Vagina (tissue), 2 donors: Measurements from ENCODE around the gene USP34. TPM values are rescaled to one million over a fixed set of nuclear protein-coding genes. Genes with fewer than 3 reads are reported as not detected.

ENCODE experiments used
- DNase-seq, 2 donors: peaks; one replicate each; pipeline ENCODE4 v3.0.0-alpha.2; 2017; ENCODE audit errors: extremely low spot score in 2 of 2
- H3K27ac ChIP-seq: fragments of 200-600 bp; sonication (generic); one replicate; pipeline ENCODE4 v1.5.1; 2019
- H3K27me3 ChIP-seq: fragments of 200-600 bp; sonication (generic); one replicate; pipeline ENCODE4 v1.5.1; 2019
- H3K36me3 ChIP-seq, 2 donors: fragments of 200-600 bp; sonication (generic); one replicate each; pipeline ENCODE4 v1.5.1; 2017 to 2019
- H3K4me1 ChIP-seq: fragments of 200-600 bp; sonication (generic); one replicate; pipeline ENCODE4 v1.5.1; 2019
- H3K4me3 ChIP-seq, 2 donors: fragments of 200-600 bp; sonication (generic); 1 replicate in 1 of 2; 2 replicates in 1 of 2; pipeline ENCODE4 v1.5.1; 2016 to 2019
- H3K9me3 ChIP-seq: fragments of 200-600 bp; sonication (generic); one replicate; pipeline ENCODE4 v1.5.1; 2019
- POLR2A ChIP-seq, 2 donors: fragments of 450-650 bp; IDR thresholded peaks; one replicate each; pipeline ENCODE4 v1.6.1; 2017; ENCODE audit warnings: antibody characterized with exemption in 2 of 2, mild to moderate bottlenecking in 2 of 2, moderate library complexity in 2 of 2
- POLR2AphosphoS5 ChIP-seq, 2 donors: sonication (generic); formaldehyde crosslinking; IDR thresholded peaks; one replicate each; pipeline ENCODE4 v1.9.0; 2017; ENCODE audit warnings: antibody characterized with exemption in 2 of 2, mild to moderate bottlenecking in 2 of 2, low read depth in 1 of 2; ENCODE audit not compliant: insufficient read depth in 1 of 2
- intact Hi-C: fragments of 100-400 bp; cut with DNase I; formaldehyde crosslinking; loops from one replicate; pipeline ENCODE4 v1.15.1; 2023
- total RNA-seq: library from RNA; depleted of rRNA; stranded (reverse); fragments of >200 nt; gene quantifications from one replicate; pipeline ENCODE4 v1.2.3, GENCODE V29; 2016
- TF ChIP-seq, protein P1 (sequence below), 3 experiments: fragments of 450-650 bp in 2 of 3; fragments of 200-600 bp in 1 of 3; sonication (generic) in 1 of 3; IDR thresholded peaks; one replicate each; pipeline ENCODE4 v1.5.1; 2017 to 2019; ENCODE audit warnings: antibody characterized with exemption in 3 of 3, mild to moderate bottlenecking in 2 of 3, moderate library complexity in 2 of 3

USP34 gene
- total RNA-seq, 1 donor from 2014 or later = 117 TPM

DNA sequence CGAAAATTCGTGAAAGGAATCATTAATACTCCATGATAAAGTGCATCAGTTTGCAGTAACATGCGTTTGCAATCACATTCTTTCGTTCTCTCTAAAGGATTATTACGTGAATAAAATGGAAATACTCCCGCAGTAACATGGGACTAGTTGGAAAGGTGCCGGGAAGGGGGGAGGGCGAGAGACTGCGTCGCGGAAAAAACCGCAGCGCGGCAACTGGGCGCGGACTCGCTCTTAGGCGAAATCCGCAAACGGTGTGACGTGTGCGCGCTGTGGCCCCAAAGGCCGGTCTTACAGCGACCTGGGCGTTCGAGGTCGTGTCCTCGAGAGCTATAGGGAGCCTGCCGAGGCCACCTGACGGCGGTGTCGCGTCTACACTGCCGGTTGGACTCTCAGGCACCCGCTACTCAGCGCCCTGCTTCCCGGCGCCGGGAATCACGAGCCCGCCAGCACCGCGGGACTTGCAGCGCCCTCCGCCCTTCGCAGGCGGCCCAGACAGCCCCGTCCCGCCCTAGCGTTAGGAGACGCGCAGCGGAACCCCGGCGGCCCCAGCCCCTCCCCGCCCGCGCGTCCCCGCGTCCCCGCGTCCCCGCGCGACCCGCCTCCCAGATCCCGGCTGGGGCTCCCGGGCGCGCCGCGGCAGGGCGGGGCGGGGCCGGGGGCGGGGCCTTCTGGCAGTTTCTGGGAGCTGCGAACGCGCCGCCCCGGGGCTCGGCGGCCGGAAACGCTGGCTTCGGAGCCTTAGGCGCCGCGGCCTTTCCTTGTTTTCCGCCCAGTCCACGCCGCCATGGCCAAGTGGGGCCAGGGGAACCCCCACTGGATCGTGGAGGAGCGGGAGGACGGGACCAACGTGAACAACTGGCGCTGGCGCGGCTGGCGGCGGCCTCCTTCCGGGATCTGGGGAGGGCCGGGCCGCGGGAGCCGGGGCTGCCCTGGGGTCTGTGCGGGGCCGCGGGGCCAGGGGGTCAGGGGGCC is 293.8 kb downstream of the USP34 start:
- DNase-seq = peak in 1 of 2 donors; percentile 95
- H3K4me3 ChIP-seq = peak overlapping the region; percentile 76 to 98
- peaks cover 42% of the 10 kb centered on the region for H3K4me1 ChIP-seq
- H3K36me3 ChIP-seq = peaks cover 0 to 17% of the 10 kb centered on the region in 2 donors
- no peaks in the 10 kb centered on the region for H3K9me3 ChIP-seq
- TF ChIP-seq POLR2A (IDR thresholded peaks at IDR 0.05) (peak in 1 of 2 donors; percentile 79), POLR2AphosphoS5 (IDR thresholded peaks at IDR 0.05; ENCODE audit: insufficient read depth in 1 of 2, low read depth in 1 of 2) (peak; percentile 57 to 95)
- TF ChIP-seq, protein P1, sequence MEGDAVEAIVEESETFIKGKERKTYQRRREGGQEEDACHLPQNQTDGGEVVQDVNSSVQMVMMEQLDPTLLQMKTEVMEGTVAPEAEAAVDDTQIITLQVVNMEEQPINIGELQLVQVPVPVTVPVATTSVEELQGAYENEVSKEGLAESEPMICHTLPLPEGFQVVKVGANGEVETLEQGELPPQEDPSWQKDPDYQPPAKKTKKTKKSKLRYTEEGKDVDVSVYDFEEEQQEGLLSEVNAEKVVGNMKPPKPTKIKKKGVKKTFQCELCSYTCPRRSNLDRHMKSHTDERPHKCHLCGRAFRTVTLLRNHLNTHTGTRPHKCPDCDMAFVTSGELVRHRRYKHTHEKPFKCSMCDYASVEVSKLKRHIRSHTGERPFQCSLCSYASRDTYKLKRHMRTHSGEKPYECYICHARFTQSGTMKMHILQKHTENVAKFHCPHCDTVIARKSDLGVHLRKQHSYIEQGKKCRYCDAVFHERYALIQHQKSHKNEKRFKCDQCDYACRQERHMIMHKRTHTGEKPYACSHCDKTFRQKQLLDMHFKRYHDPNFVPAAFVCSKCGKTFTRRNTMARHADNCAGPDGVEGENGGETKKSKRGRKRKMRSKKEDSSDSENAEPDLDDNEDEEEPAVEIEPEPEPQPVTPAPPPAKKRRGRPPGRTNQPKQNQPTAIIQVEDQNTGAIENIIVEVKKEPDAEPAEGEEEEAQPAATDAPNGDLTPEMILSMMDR (IDR thresholded peaks at IDR 0.05) = no peak
- intact Hi-C loops = loop anchor here (10.0 kb wide), 1 partner anchor 292 kb away; the partner anchor contains the start of gene REL
- H3K27ac ChIP-seq = peak overlapping the region; percentile 100
- no peaks in the 10 kb centered on the region for H3K27me3 ChIP-seq

DNA sequence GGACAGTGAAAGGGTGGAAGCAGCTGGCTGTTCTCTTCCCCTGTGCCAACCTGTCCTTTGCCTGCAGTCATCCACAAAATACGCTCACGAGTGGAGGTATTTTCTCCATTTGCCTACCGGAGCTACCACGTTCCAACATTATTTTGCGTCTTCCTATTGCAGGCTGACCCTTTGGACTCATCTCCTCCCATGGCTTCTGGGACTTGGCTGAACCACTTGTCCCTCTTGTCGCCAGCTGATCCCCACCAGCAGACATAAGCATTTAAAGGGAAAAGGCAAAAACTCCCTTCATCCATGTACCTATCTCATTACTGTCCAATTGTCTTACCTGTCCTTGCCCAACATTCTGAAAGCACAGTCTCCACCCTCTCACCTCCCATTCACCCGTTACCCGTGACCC is 295.9 kb downstream of the USP34 start:
- Histone ChIP-seq H3K27ac (no peak overlapping the region), H3K4me3 (no peak overlapping the region), H3K9me3 (no peaks in the 10 kb centered on the region), H3K36me3 (no peaks in the 10 kb centered on the region), H3K27me3 (no peaks in the 10 kb centered on the region), H3K4me1 (peaks cover 21% of the 10 kb centered on the region)
- no peak for DNase-seq
- intact Hi-C loops = loop anchor here (10.0 kb wide), 1 partner anchor 290 kb away; the partner anchor contains the start of gene REL
- TF ChIP-seq POLR2AphosphoS5 (IDR thresholded peaks at IDR 0.05; ENCODE audit: insufficient read depth in 1 of 2, low read depth in 1 of 2) = no peak
- TF ChIP-seq, protein P1 (IDR thresholded peaks at IDR 0.05) = no peak
- no peak for TF ChIP-seq POLR2A (IDR thresholded peaks at IDR 0.05)

DNA sequence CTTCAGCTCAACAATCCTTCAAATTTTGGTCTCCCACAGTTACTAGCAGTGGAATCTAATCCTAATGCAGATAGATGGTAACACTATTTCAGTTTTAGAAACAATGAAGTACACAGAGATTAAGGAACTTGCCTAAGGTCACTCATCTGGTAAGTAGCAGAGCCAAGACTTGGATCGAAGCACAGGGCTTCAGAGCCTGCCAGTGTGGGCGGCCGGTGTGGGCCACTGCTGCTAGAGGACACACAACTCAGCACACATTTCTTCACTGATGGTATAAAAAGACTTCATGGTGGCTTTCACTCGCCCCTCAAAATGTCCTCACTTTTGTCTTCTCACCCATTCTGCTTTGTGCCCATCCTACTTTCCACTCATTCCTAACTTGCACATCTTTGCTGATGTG is 297.8 kb downstream of the USP34 start:
- no peaks in the 10 kb centered on the region for H3K36me3 ChIP-seq
- H3K27ac ChIP-seq = no peak overlapping the region
- intact Hi-C loops = loop anchor here (10.0 kb wide), 1 partner anchor 288 kb away; the partner anchor contains the start of gene REL
- peaks cover 2% of the 10 kb centered on the region for H3K4me1 ChIP-seq
- DNase-seq = no peak
- H3K27me3 ChIP-seq = no peaks in the 10 kb centered on the region
- TF ChIP-seq, protein P1 (IDR thresholded peaks at IDR 0.05) = no peak
- no peak for TF ChIP-seq POLR2A (IDR thresholded peaks at IDR 0.05)
- no peak for TF ChIP-seq POLR2AphosphoS5 (IDR thresholded peaks at IDR 0.05; ENCODE audit: insufficient read depth in 1 of 2, low read depth in 1 of 2)
- H3K4me3 ChIP-seq = no peak overlapping the region
- H3K9me3 ChIP-seq = no peaks in the 10 kb centered on the region

DNA sequence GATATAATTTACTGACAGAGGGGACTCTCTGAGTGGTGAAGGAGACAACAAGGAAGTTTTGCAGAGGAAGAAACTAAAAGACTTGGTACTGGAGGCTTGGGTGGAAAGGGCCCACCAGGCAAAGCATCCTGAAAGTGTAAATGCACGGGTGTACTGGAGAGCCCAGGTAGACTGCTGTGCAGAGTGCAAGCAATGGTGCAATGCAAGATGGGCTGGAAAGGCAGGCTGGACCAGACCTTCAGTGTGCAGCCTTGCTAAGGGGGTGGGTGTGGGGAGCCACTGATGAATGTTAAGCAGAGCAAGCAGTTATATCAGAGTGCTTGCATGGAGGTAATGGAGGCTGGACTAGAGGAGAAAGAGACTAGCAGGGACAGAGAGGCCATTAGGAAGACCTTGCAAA is 298.2 kb downstream of the USP34 start:
- Histone ChIP-seq H3K27ac (no peak overlapping the region), H3K4me1 (no peaks in the 10 kb centered on the region), H3K36me3 (no peaks in the 10 kb centered on the region), H3K9me3 (no peaks in the 10 kb centered on the region), H3K27me3 (no peaks in the 10 kb centered on the region), H3K4me3 (no peak overlapping the region)
- no peak for TF ChIP-seq POLR2AphosphoS5 (IDR thresholded peaks at IDR 0.05; ENCODE audit: insufficient read depth in 1 of 2, low read depth in 1 of 2)
- no peak for TF ChIP-seq POLR2A (IDR thresholded peaks at IDR 0.05)
- TF ChIP-seq, protein P1 (IDR thresholded peaks at IDR 0.05) = no peak
- no peak for DNase-seq
- intact Hi-C loops = loop anchor here (10.0 kb wide), 1 partner anchor 288 kb away; the partner anchor contains the start of gene REL
